GM12878 (cell line): ENCODE measurements around the gene ASB4. TPM values are rescaled to one million over a fixed set of nuclear protein-coding genes. Genes with fewer than 3 reads are reported as not detected.

ENCODE experiments used
- ATAC-seq: fragments of 200-7000 bp; cut with Tn5 transposase; 3 replicates; pipeline ENCODE4 v1.9.1; 2020; ENCODE audit warnings: mild to moderate bottlenecking, moderate library complexity
- BruUV-seq: library from RNA; stranded (reverse); fragments of 400-500 nt; replicated peaks from 2 replicates; lab custom pipeline; 2021; lab: Mats Ljungman, UMichigan
- CTCF ChIA-PET: fragments of 300-600 bp; sonication (Branson Sonifier 250); formaldehyde crosslinking; extraction: SDS; loops from one replicate; lab custom pipeline; 2021; ENCODE audit warnings: inconsistent platforms; lab: Yijun Ruan, JAX
- POLR2A ChIA-PET: fragments of 350-600 bp; formaldehyde crosslinking; extraction: SDS; loops from one replicate; lab custom pipeline; 2021; ENCODE audit warnings: inconsistent platforms; lab: Charles Lee
- RAD21 ChIA-PET: fragments of 300-600 bp; sonication (Branson Sonifier 250); formaldehyde crosslinking; loops from one replicate; lab custom pipeline; 2023; ENCODE audit warnings: antibody characterized with exemption; ENCODE audit not compliant: unreplicated experiment; lab: Charles Lee
- SMC1A ChIA-PET: fragments of 300-600 bp; sonication (Branson Sonifier 250); formaldehyde crosslinking; loops from one replicate; lab custom pipeline; 2023; ENCODE audit not compliant: unreplicated experiment, uncharacterized antibody; lab: Charles Lee
- DNase-seq: peaks from one replicate; pipeline ENCODE4 v3.0.0-alpha.2; 2011; ENCODE audit warnings: low read depth, low spot score
- FAIRE-seq: peaks from 3 replicates; lab custom pipeline; 2011; peaks lifted over from hg19 to GRCh38; lab: Jason Lieb, UNC
- H2AFZ ChIP-seq: 2 replicates; pipeline ENCODE4 v1.6.0; 2011; ENCODE audit warnings: low read depth, low read length, control low read depth; ENCODE audit not compliant: control insufficient read depth
- H3K27ac ChIP-seq: 2 replicates; pipeline ENCODE4 v1.5.1; 2011; ENCODE audit warnings: control low read depth; ENCODE audit not compliant: control insufficient read depth, insufficient read depth
- H3K27me3 ChIP-seq, 2 experiments: replicated peaks in 1 of 2; 2 replicates each; pipeline versions ENCODE4 v1.6.0 to v1.6.1; 2011; ENCODE audit warnings: low read length in 1 of 2; ENCODE audit not compliant: control insufficient read depth in 2 of 2, insufficient read depth in 2 of 2
- H3K36me3 ChIP-seq, 2 experiments: 2 replicates each; pipeline ENCODE4 v1.5.1; 2011; ENCODE audit warnings: low read length in 1 of 2; ENCODE audit not compliant: control insufficient read depth in 2 of 2, insufficient read depth in 2 of 2
- H3K4me1 ChIP-seq: 2 replicates; pipeline ENCODE4 v1.6.1; 2011; ENCODE audit warnings: mild to moderate bottlenecking, low read length, moderate library complexity, mixed read lengths; ENCODE audit not compliant: control insufficient read depth, insufficient read depth
- H3K4me2 ChIP-seq: 2 replicates; pipeline ENCODE4 v1.6.0; 2011; ENCODE audit warnings: control low read depth; ENCODE audit not compliant: control insufficient read depth, insufficient read depth
- H3K4me3 ChIP-seq: fragments of 200-600 bp; sonication (generic); 2 replicates; pipeline ENCODE4 v1.5.1; 2016
- H3K79me2 ChIP-seq: 2 replicates; pipeline ENCODE4 v1.6.0; 2011; ENCODE audit warnings: low read length; ENCODE audit not compliant: control insufficient read depth, insufficient read depth
- H3K9ac ChIP-seq: 2 replicates; pipeline ENCODE4 v1.8.0; 2011; ENCODE audit warnings: low read length, control low read depth, mixed read lengths; ENCODE audit not compliant: control insufficient read depth, insufficient read depth
- H3K9me3 ChIP-seq: replicated peaks from 3 replicates; pipeline ENCODE4 v1.5.1; 2011; ENCODE audit warnings: mild to moderate bottlenecking, low read length; ENCODE audit not compliant: control insufficient read depth, insufficient read depth
- H4K20me1 ChIP-seq: 2 replicates; pipeline ENCODE4 v1.6.0; 2011; ENCODE audit not compliant: control insufficient read depth, insufficient read depth
- MLLT1 ChIP-seq: fragments of 450-650 bp; IDR thresholded peaks from 2 replicates; pipeline ENCODE4 v1.6.1; 2016; ENCODE audit warnings: mild to moderate bottlenecking
- NFXL1 ChIP-seq: fragments of 450-650 bp; IDR thresholded peaks from 2 replicates; pipeline ENCODE4 v1.6.1; 2017; ENCODE audit warnings: antibody characterized with exemption, mild to moderate bottlenecking, borderline replicate concordance
- NR2C2 ChIP-seq: IDR thresholded peaks from 2 replicates; pipeline ENCODE4 v1.6.1; 2011; ENCODE audit warnings: borderline replicate concordance, low read depth; ENCODE audit not compliant: control insufficient read depth, insufficient read length
- PAX8 ChIP-seq: fragments of 450-650 bp; IDR thresholded peaks from 2 replicates; pipeline ENCODE4 v1.6.1; 2017; ENCODE audit warnings: mild to moderate bottlenecking, moderate library complexity
- POLR2A ChIP-seq: IDR thresholded peaks from 2 replicates; pipeline ENCODE4 v1.6.1; 2011; ENCODE audit warnings: low read depth, mild to moderate bottlenecking, low read length
- WGBS: methylation state at CpG from one replicate; pipeline ENCODE4 v1.1.6; 2016; ENCODE audit warnings: low lambda C conversion rate; ENCODE audit not compliant: insufficient replicate concordance, insufficient coverage; ENCODE audit errors: missing lambda C conversion rate; 5-methylcytosine and 5-hydroxymethylcytosine counted together
- in situ Hi-C: fragments of 300-500 bp; cut with MboI; formaldehyde crosslinking; loops from 9 replicates; pipeline ENCODE4 v1.14.3; 2018; ENCODE audit warnings: mixed read lengths
- intact Hi-C: fragments of 100-400 bp; cut with micrococcal nuclease; formaldehyde crosslinking; loops from one replicate; pipeline ENCODE4 v1.14.2; 2022; ENCODE audit not compliant: unreplicated experiment
- polyA plus RNA-seq, 11 experiments: library from polyadenylated mRNA; depleted of rRNA in 4 of 11; unstranded in 6 of 11; stranded (reverse) in 5 of 11; fragments of >200 nt; fragmentation: Nextera tagmentation in 4 of 11; fragmentation: Illumina TruSeq in 1 of 11; extraction: Ambion mirVana in 4 of 11; extraction: Trizol in 1 of 11; gene quantifications; 1 replicate in 1 of 11; 2 replicates in 10 of 11; pipeline versions ENCODE4 v1.2.1 to v1.2.3, GENCODE V29; 2011 to 2016; ENCODE audit warnings: inconsistent platforms in 2 of 11, missing spikeins in 2 of 11, low read depth in 1 of 11
- total RNA-seq, 4 experiments: library from RNA; depleted of rRNA in 3 of 4; stranded (reverse); fragments of >200 nt in 3 of 4; fragmentation: Illumina TruSeq in 1 of 4; extraction: Trizol in 1 of 4; gene quantifications; 2 replicates each; pipeline versions ENCODE4 v1.2.1 to v1.2.3, GENCODE V29; 2013 to 2021
- TF ChIP-seq, protein P1 (sequence below): fragments of 450-650 bp; IDR thresholded peaks from 2 replicates; pipeline ENCODE4 v1.6.1; 2018; ENCODE audit warnings: borderline replicate concordance, mild to moderate bottlenecking; ENCODE audit not compliant: partially characterized antibody
- TF ChIP-seq, protein P2 (sequence below): fragments of 450-650 bp; formaldehyde crosslinking; IDR thresholded peaks from 2 replicates; pipeline ENCODE4 v1.4.0; 2022; ENCODE audit warnings: mild to moderate bottlenecking, moderate library complexity

Gene ASB4
- total and polyA plus RNA-seq, 10 of the 15 experiments (the other 5 are each of a cell fraction or from before 2014, with no cell fraction given), result 0.12 to 1.1 TPM; not detected in 8

GRCh38 chr7:95539426-95539825 is 53.7 kb downstream of the ASB4 start:
- H3K36me3 ChIP-seq, result no peaks in the 10 kb centered on the region
- H3K4me1 ChIP-seq, result no peaks in the 10 kb centered on the region
- ATAC-seq (no peak), FAIRE-seq (no peak), DNase-seq (no peak)
- ChIA-PET POLR2A (interaction anchor here (0.7 kb wide), 1 partner anchor 430 kb away, joined by 3 read pairs; no protein-coding TSS in a partner anchor), CTCF (interaction anchor here (4.3 to 11.4 kb wide), 3 partner anchors 11 to 149 kb away, joined by 27 to 146 read pairs (median 35); no protein-coding TSS in a partner anchor), SMC1A (interaction anchor here (1.0 to 23.7 kb wide), 5 partner anchors 10 to 150 kb away, joined by 4 to 448 read pairs (median 6); no protein-coding TSS in a partner anchor), RAD21 (interaction anchor here (0.7 to 8.1 kb wide), 8 partner anchors 11 to 293 kb away, joined by 3 to 81 read pairs (median 3); no protein-coding TSS in a partner anchor)
- BruUV-seq, result no TSS peak
- H3K27ac ChIP-seq, result no peak overlapping the region
- TF ChIP-seq, protein P1, sequence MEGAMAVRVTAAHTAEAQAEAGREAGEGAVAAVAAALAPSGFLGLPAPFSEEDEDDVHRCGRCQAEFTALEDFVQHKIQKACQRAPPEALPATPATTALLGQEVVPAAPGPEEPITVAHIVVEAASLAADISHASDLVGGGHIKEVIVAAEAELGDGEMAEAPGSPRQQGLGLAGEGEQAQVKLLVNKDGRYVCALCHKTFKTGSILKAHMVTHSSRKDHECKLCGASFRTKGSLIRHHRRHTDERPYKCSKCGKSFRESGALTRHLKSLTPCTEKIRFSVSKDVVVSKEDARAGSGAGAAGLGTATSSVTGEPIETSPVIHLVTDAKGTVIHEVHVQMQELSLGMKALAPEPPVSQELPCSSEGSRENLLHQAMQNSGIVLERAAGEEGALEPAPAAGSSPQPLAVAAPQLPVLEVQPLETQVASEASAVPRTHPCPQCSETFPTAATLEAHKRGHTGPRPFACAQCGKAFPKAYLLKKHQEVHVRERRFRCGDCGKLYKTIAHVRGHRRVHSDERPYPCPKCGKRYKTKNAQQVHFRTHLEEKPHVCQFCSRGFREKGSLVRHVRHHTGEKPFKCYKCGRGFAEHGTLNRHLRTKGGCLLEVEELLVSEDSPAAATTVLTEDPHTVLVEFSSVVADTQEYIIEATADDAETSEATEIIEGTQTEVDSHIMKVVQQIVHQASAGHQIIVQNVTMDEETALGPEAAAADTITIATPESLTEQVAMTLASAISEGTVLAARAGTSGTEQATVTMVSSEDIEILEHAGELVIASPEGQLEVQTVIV, result no peak
- no peak for TF ChIP-seq POLR2A
- intact Hi-C loops (no loop called here), in situ Hi-C loops (no loop called here)
- H3K4me3 ChIP-seq, result no peak overlapping the region
- no peaks in the 10 kb centered on the region; a peak in 2 of 4 replicates for H3K27me3 ChIP-seq
- no peaks in the 10 kb centered on the region for H3K79me2 ChIP-seq
- H3K4me2 ChIP-seq, result no peak overlapping the region
- H3K9ac ChIP-seq, result no peak overlapping the region
- H2AFZ ChIP-seq, result no peak overlapping the region
- H4K20me1 ChIP-seq, result no peaks in the 10 kb centered on the region
- H3K9me3 ChIP-seq, result no peaks in the 10 kb centered on the region

- intact Hi-C loops (no loop called here), in situ Hi-C loops (no loop called here)
- BruUV-seq, result no TSS peak
- CTCF ChIA-PET, result interaction anchor here (4.3 to 11.4 kb wide), 3 partner anchors 12 to 148 kb away, joined by 27 to 146 read pairs (median 35); no protein-coding TSS in a partner anchor
- Histone ChIP-seq H3K9ac (no peak overlapping the region), H3K4me3 (no peak overlapping the region), H3K9me3 (no peaks in the 10 kb centered on the region), H3K79me2 (no peaks in the 10 kb centered on the region), H3K4me2 (no peak overlapping the region), H3K27ac (no peak overlapping the region), H3K4me1 (no peaks in the 10 kb centered on the region), H3K36me3 (no peaks in the 10 kb centered on the region), H4K20me1 (no peaks in the 10 kb centered on the region), H2AFZ (no peak overlapping the region), H3K27me3 (no peaks in the 10 kb centered on the region; a peak in 2 of 4 replicates)
- RAD21 ChIA-PET, result interaction anchor here (1.3 to 8.1 kb wide), 3 partner anchors 12 to 148 kb away, joined by 3 to 81 read pairs (median 10); no protein-coding TSS in a partner anchor
- DNase-seq, result no peak
- WGBS, result 6% methylated on average over 1 of the region's 1 CpG
- SMC1A ChIA-PET, result interaction anchor here (0.6 to 23.7 kb wide), 4 partner anchors 11 to 149 kb away, joined by 3 to 448 read pairs (median 16); no protein-coding TSS in a partner anchor
- POLR2A ChIA-PET, result no interaction called here
- FAIRE-seq, result no peak
- ATAC-seq, result no peak
- TF ChIP-seq PAX8 (no peak), NR2C2 (no peak), NFXL1 (no peak), MLLT1 (no peak)
- TF ChIP-seq, protein P2, sequence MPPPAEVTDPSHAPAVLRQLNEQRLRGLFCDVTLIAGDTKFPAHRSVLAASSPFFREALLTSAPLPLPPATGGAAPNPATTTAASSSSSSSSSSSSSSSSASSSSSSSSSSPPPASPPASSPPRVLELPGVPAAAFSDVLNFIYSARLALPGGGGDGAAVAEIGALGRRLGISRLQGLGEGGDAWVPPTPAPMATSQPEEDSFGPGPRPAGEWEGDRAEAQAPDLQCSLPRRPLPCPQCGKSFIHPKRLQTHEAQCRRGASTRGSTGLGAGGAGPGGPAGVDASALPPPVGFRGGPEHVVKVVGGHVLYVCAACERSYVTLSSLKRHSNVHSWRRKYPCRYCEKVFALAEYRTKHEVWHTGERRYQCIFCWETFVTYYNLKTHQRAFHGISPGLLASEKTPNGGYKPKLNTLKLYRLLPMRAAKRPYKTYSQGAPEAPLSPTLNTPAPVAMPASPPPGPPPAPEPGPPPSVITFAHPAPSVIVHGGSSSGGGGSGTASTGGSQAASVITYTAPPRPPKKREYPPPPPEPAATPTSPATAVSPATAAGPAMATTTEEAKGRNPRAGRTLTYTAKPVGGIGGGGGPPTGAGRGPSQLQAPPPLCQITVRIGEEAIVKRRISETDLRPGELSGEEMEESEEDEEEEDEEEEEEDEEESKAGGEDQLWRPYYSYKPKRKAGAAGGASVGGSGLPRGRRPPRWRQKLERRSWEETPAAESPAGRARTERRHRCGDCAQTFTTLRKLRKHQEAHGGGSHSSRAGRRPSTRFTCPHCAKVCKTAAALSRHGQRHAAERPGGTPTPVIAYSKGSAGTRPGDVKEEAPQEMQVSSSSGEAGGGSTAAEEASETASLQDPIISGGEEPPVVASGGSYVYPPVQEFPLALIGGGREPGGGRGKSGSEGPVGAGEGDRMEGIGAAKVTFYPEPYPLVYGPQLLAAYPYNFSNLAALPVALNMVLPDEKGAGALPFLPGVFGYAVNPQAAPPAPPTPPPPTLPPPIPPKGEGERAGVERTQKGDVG, result no peak
Measured at GRCh38 chr7:95540366-95540765, 54.6 kb downstream of the ASB4 start.
